ENCODE measurements around the gene CCSAP. TPM values are rescaled to one million over a fixed set of nuclear protein-coding genes. Genes with fewer than 3 reads are reported as not detected.

Gene CCSAP
- total and polyA plus RNA-seq, 2 donors (not counting 1 experiment from before 2014, with no cell fraction given), result 4.4 to 6.9 TPM

- no peak for DNase-seq (ENCODE audit: low read depth in 2 of 2)
- Histone ChIP-seq H4K20me1 (ENCODE audit: control insufficient read depth, extremely low read depth, insufficient read depth, low read length) (no peaks in the 10 kb centered on the region), H3K27ac (ENCODE audit: insufficient read depth, low read length) (no peak overlapping the region), H3K4me1 (ENCODE audit: control insufficient read depth, extremely low read depth, insufficient read depth, low read length) (no peaks in the 10 kb centered on the region), H3K79me2 (ENCODE audit: control insufficient read depth, insufficient read depth, low read length) (no peaks in the 10 kb centered on the region), H3K9me3 (ENCODE audit: control insufficient read depth, insufficient read depth, low read depth, low read length) (no peaks in the 10 kb centered on the region), H2AFZ (ENCODE audit: low read length) (no peak overlapping the region), H3K4me2 (ENCODE audit: extremely low read depth, insufficient read depth, low read length) (no peak overlapping the region), H3K9ac (ENCODE audit: insufficient read depth, low read length) (no peak overlapping the region), H3K27me3 (ENCODE audit: control insufficient read depth, insufficient read depth, low read length) (no peaks in the 10 kb centered on the region), H3K36me3 (ENCODE audit: control insufficient read depth, insufficient read depth, low read length) (peaks cover 2% of the 10 kb centered on the region), H3K4me3 (replicated peaks in 1 of 4; ENCODE audit: control extremely low read depth in 1 of 4, insufficient read depth in 1 of 4, low read depth in 3 of 4, low read length in 4 of 4) (no peak overlapping the region)
- no peak for TF ChIP-seq EZH2 (IDR thresholded peaks at IDR 0.05; ENCODE audit: low read length, missing control alignments)
- no peak for TF ChIP-seq CTCF (conservative IDR thresholded peaks at IDR 0.05 in 1 of 2, IDR thresholded peaks at IDR 0.05 in 1 of 2; ENCODE audit: low read depth in 1 of 2, low read length in 2 of 2)
Observed at GRCh38 chr1:229323885-229324553, 18.8 kb downstream of the CCSAP start.

- Histone ChIP-seq H3K4me3 (replicated peaks in 1 of 4; ENCODE audit: control extremely low read depth in 1 of 4, insufficient read depth in 1 of 4, low read depth in 3 of 4, low read length in 4 of 4) (no peak overlapping the region), H3K9me3 (ENCODE audit: control insufficient read depth, insufficient read depth, low read depth, low read length) (no peaks in the 10 kb centered on the region), H3K79me2 (ENCODE audit: control insufficient read depth, insufficient read depth, low read length) (no peaks in the 10 kb centered on the region), H3K27ac (ENCODE audit: insufficient read depth, low read length) (no peak overlapping the region), H4K20me1 (ENCODE audit: control insufficient read depth, extremely low read depth, insufficient read depth, low read length) (no peaks in the 10 kb centered on the region), H3K36me3 (ENCODE audit: control insufficient read depth, insufficient read depth, low read length) (peaks cover 2% of the 10 kb centered on the region), H3K4me2 (ENCODE audit: extremely low read depth, insufficient read depth, low read length) (no peak overlapping the region), H3K9ac (ENCODE audit: insufficient read depth, low read length) (no peak overlapping the region), H3K4me1 (ENCODE audit: control insufficient read depth, extremely low read depth, insufficient read depth, low read length) (no peaks in the 10 kb centered on the region), H2AFZ (ENCODE audit: low read length) (no peak overlapping the region), H3K27me3 (ENCODE audit: control insufficient read depth, insufficient read depth, low read length) (no peaks in the 10 kb centered on the region)
- TF ChIP-seq EZH2 (IDR thresholded peaks at IDR 0.05; ENCODE audit: low read length, missing control alignments) (no peak), CTCF (conservative IDR thresholded peaks at IDR 0.05 in 1 of 2, IDR thresholded peaks at IDR 0.05 in 1 of 2; ENCODE audit: low read depth in 1 of 2, low read length in 2 of 2) (no peak)
- DNase-seq (ENCODE audit: low read depth in 2 of 2), result no peak
Observed at GRCh38 chr1:229323201-229323600, 19.6 kb downstream of the CCSAP start.

GRCh38 chr1:229319487-229319886 lies 23.4 kb downstream of the CCSAP start:
- H4K20me1 ChIP-seq (ENCODE audit: control insufficient read depth, extremely low read depth, insufficient read depth, low read length), result no peaks in the 10 kb centered on the region
- no peak overlapping the region for H3K4me3 ChIP-seq (replicated peaks in 1 of 4; ENCODE audit: control extremely low read depth in 1 of 4, insufficient read depth in 1 of 4, low read depth in 3 of 4, low read length in 4 of 4)
- no peak for TF ChIP-seq EZH2 (IDR thresholded peaks at IDR 0.05; ENCODE audit: low read length, missing control alignments)
- TF ChIP-seq CTCF (conservative IDR thresholded peaks at IDR 0.05 in 1 of 2, IDR thresholded peaks at IDR 0.05 in 1 of 2; ENCODE audit: low read depth in 1 of 2, low read length in 2 of 2), result no peak
- H3K27ac ChIP-seq (ENCODE audit: insufficient read depth, low read length), result no peak overlapping the region
- no peaks in the 10 kb centered on the region for H3K4me1 ChIP-seq (ENCODE audit: control insufficient read depth, extremely low read depth, insufficient read depth, low read length)
- H3K9ac ChIP-seq (ENCODE audit: insufficient read depth, low read length), result no peak overlapping the region
- no peaks in the 10 kb centered on the region for H3K36me3 ChIP-seq (ENCODE audit: control insufficient read depth, insufficient read depth, low read length)
- H3K27me3 ChIP-seq (ENCODE audit: control insufficient read depth, insufficient read depth, low read length), result no peaks in the 10 kb centered on the region
- no peak for DNase-seq (ENCODE audit: low read depth in 2 of 2)
- H3K4me2 ChIP-seq (ENCODE audit: extremely low read depth, insufficient read depth, low read length), result no peak overlapping the region
- H3K9me3 ChIP-seq (ENCODE audit: control insufficient read depth, insufficient read depth, low read depth, low read length), result no peaks in the 10 kb centered on the region
- H2AFZ ChIP-seq (ENCODE audit: low read length), result no peak overlapping the region
- no peaks in the 10 kb centered on the region for H3K79me2 ChIP-seq (ENCODE audit: control insufficient read depth, insufficient read depth, low read length)

Data from fibroblast of lung (primary cell).